SK-N-MC (cell line): ENCODE measurements around the gene IL11RA.

Experiments used
- EZH2 ChIP-seq: fragments of 200-600 bp; sonication (generic); IDR thresholded peaks from one replicate; pipeline ENCODE4 v1.6.1; 2017; ENCODE audit warnings: antibody characterized with exemption
- FOXP2 ChIP-seq: optimal IDR thresholded peaks from 2 replicates; pipeline ENCODE3; 2011; ENCODE audit warnings: mild to moderate bottlenecking, moderate library complexity; ENCODE audit not compliant: insufficient read depth; ENCODE audit errors: extremely low read length, control extremely low read depth
- POLR2AphosphoS5 ChIP-seq: IDR thresholded peaks from 2 replicates; pipeline ENCODE4 v1.6.1; 2012; ENCODE audit warnings: mild to moderate bottlenecking, low read depth, low read length, borderline replicate concordance

DNA sequence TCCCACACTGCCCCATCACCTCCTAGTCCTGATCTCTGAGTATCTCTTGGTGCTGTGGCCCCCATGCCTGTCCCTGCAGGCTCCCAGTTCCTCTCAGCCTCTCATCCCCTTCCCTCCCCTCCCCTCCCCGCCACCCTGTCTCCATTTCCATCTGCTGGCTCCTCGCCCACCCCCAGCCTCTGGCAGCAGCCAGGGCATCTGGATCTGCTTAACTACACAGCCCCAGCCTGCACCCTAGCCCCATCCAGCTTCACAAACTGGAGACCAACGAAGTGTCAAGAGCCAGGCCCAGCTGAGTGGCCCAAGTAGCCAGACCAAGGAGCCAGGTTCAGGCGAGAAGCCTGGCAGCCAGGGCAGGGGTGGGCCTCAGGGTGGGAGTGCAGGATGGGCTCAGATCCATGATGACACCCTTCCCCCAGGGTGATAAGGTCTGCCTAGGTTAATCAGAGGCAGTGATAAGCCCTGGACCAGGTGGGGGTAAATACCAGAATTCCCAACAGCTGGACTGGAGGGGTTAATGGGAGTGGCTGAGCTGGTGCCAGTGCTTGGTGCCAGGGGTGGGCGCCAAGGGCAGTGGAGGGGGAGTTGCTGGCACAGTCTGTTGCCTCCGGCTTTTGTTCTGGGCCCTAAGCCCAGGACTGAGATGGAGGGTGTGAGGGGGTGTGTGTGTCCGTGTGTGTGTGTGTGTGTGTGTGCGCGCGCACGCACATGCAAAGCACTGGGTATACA lies 2.5 kb downstream of the IL11RA start:
- no peak for TF ChIP-seq POLR2AphosphoS5
- TF ChIP-seq EZH2 = no peak
- TF ChIP-seq FOXP2 = no peak
